ENCODE measurements around the gene FAXDC2.

DNA sequence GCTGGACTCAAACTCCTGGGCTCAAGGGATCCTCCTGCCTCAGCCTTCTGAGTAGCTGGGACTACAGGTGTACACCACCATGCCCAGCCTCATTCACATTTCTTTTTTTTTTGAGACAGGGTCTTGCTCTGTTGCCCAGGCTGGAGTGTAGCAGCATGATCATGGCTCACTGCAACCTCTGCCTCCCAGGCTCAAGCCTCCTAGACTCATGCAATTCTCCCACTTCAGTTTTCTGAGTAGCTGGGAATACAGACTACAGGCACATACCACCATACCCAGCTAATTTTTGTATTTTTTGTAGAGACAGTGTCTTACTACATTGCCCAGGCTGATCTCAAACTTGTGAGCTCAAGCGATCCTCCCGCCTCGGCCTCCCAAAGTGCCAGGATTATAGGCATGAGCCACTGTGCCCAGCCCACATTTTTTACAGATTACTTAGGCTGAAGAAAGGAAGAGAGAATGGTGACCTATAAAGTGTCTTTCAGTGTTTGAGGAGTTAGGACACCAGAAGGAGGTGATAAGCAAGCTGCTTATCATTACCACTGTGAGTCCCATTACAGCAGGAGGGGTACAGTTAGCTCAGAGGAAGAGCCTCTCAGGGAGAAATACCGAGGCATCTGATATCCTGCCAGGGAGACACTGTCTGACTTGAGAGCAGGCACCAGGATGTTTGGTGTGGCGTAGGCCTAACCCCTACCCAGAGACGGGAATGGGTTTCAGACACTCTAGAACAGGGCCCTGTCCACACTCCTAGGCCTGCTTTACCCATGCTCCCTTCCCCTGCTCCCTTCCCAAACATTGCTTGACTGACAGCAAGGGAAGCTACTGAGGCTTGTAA, 9.7 kb downstream of the FAXDC2 start:
- TF ChIP-seq, protein P1, sequence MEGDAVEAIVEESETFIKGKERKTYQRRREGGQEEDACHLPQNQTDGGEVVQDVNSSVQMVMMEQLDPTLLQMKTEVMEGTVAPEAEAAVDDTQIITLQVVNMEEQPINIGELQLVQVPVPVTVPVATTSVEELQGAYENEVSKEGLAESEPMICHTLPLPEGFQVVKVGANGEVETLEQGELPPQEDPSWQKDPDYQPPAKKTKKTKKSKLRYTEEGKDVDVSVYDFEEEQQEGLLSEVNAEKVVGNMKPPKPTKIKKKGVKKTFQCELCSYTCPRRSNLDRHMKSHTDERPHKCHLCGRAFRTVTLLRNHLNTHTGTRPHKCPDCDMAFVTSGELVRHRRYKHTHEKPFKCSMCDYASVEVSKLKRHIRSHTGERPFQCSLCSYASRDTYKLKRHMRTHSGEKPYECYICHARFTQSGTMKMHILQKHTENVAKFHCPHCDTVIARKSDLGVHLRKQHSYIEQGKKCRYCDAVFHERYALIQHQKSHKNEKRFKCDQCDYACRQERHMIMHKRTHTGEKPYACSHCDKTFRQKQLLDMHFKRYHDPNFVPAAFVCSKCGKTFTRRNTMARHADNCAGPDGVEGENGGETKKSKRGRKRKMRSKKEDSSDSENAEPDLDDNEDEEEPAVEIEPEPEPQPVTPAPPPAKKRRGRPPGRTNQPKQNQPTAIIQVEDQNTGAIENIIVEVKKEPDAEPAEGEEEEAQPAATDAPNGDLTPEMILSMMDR (conservative IDR thresholded peaks at IDR 0.05; ENCODE audit: low read length): no peak
- no peak for TF ChIP-seq EZH2phosphoT487 (IDR thresholded peaks at IDR 0.05; ENCODE audit: borderline replicate concordance, low read depth, low read length)

Data from OCI-LY7 (cell line).